Measurements from ENCODE around the gene DMAP1.

Gene DMAP1

DNA sequence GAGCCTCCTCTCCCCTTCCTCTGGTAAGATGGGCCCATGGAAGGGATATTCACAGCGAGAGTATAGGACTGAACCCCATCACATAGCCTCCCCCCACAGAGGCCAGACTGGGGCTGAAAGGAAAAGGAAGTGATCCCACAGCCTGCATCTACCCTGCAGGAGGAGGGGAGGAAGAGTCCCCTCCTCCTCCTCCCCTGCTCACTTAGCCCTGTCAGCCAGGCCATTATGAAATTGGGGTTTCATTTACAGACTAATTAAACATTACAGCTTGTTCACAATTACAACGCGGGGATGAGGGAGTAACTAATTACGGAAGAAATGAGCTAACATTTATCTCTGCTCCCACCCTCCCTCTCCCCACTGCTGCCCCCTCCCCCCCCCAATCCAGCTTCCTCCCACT, 25.4 kb downstream of the DMAP1 start:
- DNase-seq (ENCODE audit: low read depth): no peak
- TF ChIP-seq, protein P1, sequence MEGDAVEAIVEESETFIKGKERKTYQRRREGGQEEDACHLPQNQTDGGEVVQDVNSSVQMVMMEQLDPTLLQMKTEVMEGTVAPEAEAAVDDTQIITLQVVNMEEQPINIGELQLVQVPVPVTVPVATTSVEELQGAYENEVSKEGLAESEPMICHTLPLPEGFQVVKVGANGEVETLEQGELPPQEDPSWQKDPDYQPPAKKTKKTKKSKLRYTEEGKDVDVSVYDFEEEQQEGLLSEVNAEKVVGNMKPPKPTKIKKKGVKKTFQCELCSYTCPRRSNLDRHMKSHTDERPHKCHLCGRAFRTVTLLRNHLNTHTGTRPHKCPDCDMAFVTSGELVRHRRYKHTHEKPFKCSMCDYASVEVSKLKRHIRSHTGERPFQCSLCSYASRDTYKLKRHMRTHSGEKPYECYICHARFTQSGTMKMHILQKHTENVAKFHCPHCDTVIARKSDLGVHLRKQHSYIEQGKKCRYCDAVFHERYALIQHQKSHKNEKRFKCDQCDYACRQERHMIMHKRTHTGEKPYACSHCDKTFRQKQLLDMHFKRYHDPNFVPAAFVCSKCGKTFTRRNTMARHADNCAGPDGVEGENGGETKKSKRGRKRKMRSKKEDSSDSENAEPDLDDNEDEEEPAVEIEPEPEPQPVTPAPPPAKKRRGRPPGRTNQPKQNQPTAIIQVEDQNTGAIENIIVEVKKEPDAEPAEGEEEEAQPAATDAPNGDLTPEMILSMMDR (IDR thresholded peaks at IDR 0.05; ENCODE audit: control insufficient read depth, extremely low read depth, insufficient read depth): no peak
- H3K4me3 ChIP-seq (ENCODE audit: low read depth, low read length): no peak overlapping the region

DNA sequence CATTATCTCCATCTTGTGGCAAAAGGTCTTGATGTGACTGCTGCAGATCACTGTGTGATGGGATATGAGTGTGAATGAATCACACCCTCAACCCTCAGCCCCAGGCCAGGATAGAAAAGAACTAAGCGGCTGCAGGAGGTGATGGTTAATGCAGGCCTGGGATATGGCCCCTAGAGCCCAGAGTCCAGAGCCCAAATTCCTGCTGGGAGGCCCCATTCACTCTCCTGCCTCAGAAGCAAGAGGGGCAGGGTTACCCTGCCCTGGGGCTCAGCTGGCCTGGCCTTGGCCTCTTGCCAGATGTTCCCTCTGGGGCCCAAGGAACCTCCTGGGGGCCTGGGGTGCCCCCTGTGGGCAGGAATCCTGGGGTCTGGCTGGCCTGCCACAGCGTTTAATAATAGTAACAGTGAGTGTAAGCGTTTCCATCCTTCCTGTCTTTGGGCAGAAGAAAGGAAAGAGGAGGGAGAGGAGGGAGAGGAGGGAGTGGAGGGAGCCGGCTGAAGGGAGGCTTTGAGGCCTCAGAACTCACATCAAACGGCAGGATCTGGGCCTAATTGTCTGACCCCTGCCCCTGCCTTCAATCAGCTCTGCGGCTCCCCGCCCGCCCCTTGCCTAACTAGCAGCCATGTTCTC, 26.2 kb downstream of the DMAP1 start:
- no peak for DNase-seq (ENCODE audit: low read depth)
- no peak overlapping the region for H3K4me3 ChIP-seq (ENCODE audit: low read depth, low read length)
- TF ChIP-seq, protein P1 (IDR thresholded peaks at IDR 0.05; ENCODE audit: control insufficient read depth, extremely low read depth, insufficient read depth): no peak

DNA sequence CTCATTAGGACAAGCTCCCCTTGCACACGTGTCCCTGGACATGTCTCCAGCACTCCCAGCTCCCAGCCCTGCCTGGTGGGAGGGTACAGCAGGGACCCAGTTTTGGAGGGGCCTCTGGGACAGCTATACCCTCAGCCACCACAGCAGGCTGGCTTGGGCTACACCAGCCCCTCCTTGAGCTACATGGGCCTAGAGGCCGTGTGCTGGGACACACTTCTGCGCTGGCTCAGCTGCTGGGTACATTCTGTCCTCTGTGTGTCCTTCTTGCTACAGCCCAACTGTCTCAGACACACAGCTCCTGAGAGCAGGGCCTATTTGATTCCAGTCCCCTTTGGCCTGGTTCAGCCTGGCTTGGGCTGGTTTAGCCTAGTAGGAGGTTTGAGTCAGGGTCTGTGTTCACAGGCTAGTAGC, 26.7 kb downstream of the DMAP1 start:
- no peak overlapping the region for H3K4me3 ChIP-seq (ENCODE audit: low read depth, low read length)
- DNase-seq (ENCODE audit: low read depth): no peak
- TF ChIP-seq, protein P1 (IDR thresholded peaks at IDR 0.05; ENCODE audit: control insufficient read depth, extremely low read depth, insufficient read depth): no peak

DNA sequence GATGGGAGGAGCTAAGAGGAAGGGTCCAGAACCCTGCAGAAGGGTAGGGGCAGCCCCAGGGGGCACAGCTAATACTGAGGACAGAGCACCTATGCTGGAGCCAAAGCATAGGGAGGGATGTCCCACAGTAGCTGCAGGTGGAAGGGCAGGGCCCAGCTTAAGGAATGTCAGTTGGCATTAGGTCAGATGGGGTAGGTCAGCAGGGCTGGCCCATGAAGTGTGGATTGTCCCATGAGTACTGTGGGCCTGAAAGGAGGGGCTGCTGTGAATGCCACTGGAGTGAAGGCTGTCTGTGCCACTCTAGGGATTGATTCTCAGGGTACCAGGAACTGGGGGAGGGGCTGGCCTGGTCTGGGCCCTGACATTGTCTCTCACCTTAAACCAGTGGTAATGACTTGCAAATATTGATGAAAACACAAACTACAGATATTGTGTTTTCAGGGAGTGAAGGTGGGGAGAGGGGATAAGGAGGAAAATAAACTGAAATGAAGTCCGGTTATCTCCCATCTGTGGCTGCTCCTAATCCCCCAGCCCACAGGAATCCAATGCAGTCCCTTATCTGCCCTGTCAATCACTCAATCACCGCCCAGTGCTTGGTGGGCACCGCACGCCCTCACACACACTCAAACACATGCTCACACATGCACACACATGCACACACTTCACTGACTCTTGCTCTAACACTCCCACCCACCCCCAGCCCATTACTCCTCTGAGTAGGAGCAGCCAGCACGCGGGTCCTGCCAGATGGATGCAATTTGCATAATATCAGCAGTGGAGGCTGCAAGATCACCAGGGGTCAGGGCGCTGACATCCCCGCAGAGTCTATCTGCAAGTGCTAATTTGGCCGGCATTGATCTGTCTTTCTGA, 27.8 kb downstream of the DMAP1 start:
- no peak for DNase-seq (ENCODE audit: low read depth)
- no peak overlapping the region for H3K4me3 ChIP-seq (ENCODE audit: low read depth, low read length)
- TF ChIP-seq, protein P1 (IDR thresholded peaks at IDR 0.05; ENCODE audit: control insufficient read depth, extremely low read depth, insufficient read depth): no peak

DNA sequence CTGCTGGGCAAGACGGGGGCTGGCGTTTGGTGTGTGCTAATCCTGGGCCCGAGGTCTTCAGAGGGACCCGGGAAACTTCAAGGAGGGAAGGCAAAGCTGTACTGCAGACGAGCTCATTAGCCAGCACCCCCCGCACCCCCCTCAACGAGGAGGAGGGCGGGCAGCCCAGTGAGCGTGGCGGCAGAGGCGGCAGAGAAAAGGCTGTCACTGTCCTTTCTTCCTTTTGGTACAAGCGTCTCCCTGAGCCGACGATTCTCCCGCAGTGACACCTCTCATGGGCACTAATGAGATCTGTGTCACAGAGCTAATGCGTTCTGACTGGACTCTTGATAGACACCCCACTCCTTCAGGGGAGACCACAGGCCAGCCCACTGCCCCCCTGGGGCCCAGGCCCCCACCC, 29.5 kb downstream of the DMAP1 start:
- TF ChIP-seq, protein P1 (IDR thresholded peaks at IDR 0.05; ENCODE audit: control insufficient read depth, extremely low read depth, insufficient read depth): no peak
- H3K4me3 ChIP-seq (ENCODE audit: low read depth, low read length): no peak overlapping the region
- no peak for DNase-seq (ENCODE audit: low read depth)

DNA sequence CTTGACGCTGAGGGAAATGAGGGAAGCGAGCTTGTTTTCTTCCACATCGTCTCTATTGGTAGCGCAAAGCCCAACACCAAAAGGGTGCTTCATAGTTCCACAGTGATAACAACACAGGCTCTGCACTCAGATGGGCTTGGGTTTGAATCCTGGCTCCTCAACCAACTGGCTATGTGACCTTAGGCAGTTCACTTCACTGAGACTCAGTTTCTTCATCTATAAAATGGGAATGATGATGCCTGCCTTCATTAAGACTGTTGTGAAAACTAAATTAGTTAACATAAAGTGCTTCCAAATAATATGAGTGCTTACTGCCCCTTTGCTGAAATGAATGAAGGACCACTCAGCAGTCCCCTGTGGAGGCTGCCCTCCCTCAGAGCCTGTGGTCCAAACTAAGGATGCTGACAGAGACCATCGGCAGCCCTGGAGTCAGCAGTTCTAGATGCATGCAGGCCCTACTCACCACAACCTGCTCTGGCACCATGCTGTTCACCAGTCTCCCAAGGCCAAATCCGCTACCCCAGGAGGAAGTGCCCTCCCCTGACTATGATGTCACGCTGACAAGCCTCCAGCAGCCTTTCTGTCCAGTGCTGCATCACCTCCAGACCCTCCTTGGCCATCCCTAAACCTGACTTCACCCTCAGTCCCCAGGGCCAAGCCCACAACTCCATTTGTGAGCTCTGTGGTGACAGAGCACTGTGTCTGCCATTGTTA, 30.7 kb downstream of the DMAP1 start:
- H3K4me3 ChIP-seq (ENCODE audit: low read depth, low read length): no peak overlapping the region
- no peak for DNase-seq (ENCODE audit: low read depth)
- TF ChIP-seq, protein P1 (IDR thresholded peaks at IDR 0.05; ENCODE audit: control insufficient read depth, extremely low read depth, insufficient read depth): no peak
